ENCODE data around the gene C1S. TPM values are rescaled to one million over a fixed set of nuclear protein-coding genes. Genes with fewer than 3 reads are reported as not detected.

C1S gene
- total RNA-seq, 2 donors from 2014 or later = 35.8 to 97.2 TPM

GRCh38 chr12:7016958-7017571 is 43.5 kb upstream of the C1S start:
- intact Hi-C loops (cut with DNase I) = no loop called here
- H3K27me3 ChIP-seq = no peaks in the 10 kb centered on the region
- peaks cover 23% of the 10 kb centered on the region for H3K4me1 ChIP-seq
- peak; percentile 33 for DNase-seq
- no peak for TF ChIP-seq CTCF (IDR thresholded peaks at IDR 0.05)
- H3K36me3 ChIP-seq = no peaks in the 10 kb centered on the region
- H3K27ac ChIP-seq = peak overlapping the region; percentile 94
- peak overlapping the region; percentile 91 for H3K4me3 ChIP-seq
- no peaks in the 10 kb centered on the region for H3K9me3 ChIP-seq
- peak overlapping the region; percentile 91 to 96 for H3K9ac ChIP-seq (ENCODE audit: low read depth in 2 of 2, low read length in 2 of 2)

GRCh38 chr12:7017870-7018349 is 42.6 kb upstream of the C1S start:
- no peaks in the 10 kb centered on the region for H3K36me3 ChIP-seq
- H3K4me3 ChIP-seq = peak overlapping the region; percentile 91
- TF ChIP-seq CTCF (IDR thresholded peaks at IDR 0.05) = no peak
- H3K9me3 ChIP-seq = no peaks in the 10 kb centered on the region
- peak; percentile 54 for DNase-seq
- H3K4me1 ChIP-seq = peaks cover 23% of the 10 kb centered on the region
- H3K9ac ChIP-seq (ENCODE audit: low read depth in 2 of 2, low read length in 2 of 2) = peak overlapping the region; percentile 91 to 96
- intact Hi-C loops (cut with DNase I) = no loop called here
- H3K27me3 ChIP-seq = no peaks in the 10 kb centered on the region
- peak overlapping the region; percentile 94 for H3K27ac ChIP-seq

GRCh38 chr12:7018350-7019042 is 42.0 kb upstream of the C1S start, which contains the start of gene LPCAT3:
Gene LPCAT3 (minus strand): TSS chr12:7018476. CDS start chr12:7018424, 52 bp downstream.
- Histone ChIP-seq H3K9me3 (no peaks in the 10 kb centered on the region), H3K27ac (peak within 1 kb of the TSS; percentile 94), H3K4me3 (peak within 1 kb of the TSS; percentile 91), H3K27me3 (no peaks in the 10 kb centered on the region), H3K36me3 (no peaks in the 10 kb centered on the region), H3K4me1 (peaks cover 23% of the 10 kb centered on the region), H3K9ac (ENCODE audit: low read depth in 2 of 2, low read length in 2 of 2) (peak within 1 kb of the TSS; percentile 91 to 96)
- intact Hi-C loops (cut with DNase I) = no loop called here
- peak; percentile 84 for TF ChIP-seq CTCF (IDR thresholded peaks at IDR 0.05)
- DNase-seq = peak; percentile 99

GRCh38 chr12:7019043-7019569 is 41.4 kb upstream of the C1S start:
- no peak for DNase-seq
- intact Hi-C loops (cut with DNase I) = no loop called here

More at GRCh38 chr12:7019043-7019569, 41.4 kb upstream of the C1S start:
- H3K4me1 ChIP-seq = peaks cover 23% of the 10 kb centered on the region
- peak overlapping the region; percentile 1 to 28 for H3K9ac ChIP-seq (ENCODE audit: low read depth in 2 of 2, low read length in 2 of 2)
- no peaks in the 10 kb centered on the region for H3K27me3 ChIP-seq
- H3K27ac ChIP-seq = peak overlapping the region; percentile 94
- no peaks in the 10 kb centered on the region for H3K36me3 ChIP-seq
- peak overlapping the region; percentile 91 for H3K4me3 ChIP-seq
- TF ChIP-seq CTCF (IDR thresholded peaks at IDR 0.05) = no peak
- H3K9me3 ChIP-seq = no peaks in the 10 kb centered on the region

Data from colonic mucosa (tissue), 4 donors.